CD14-positive monocyte (primary cell): Measurements from ENCODE around the gene MEIS1. TPM values are rescaled to one million over a fixed set of nuclear protein-coding genes. Genes with fewer than 3 reads are reported as not detected.

Experiments
- DNase-seq, 3 donors: peaks; one replicate each; pipeline ENCODE4 v3.0.0-alpha.2; 2011 to 2022
- H2AFZ ChIP-seq: 2 replicates; pipeline ENCODE4 v1.6.0; 2012; ENCODE audit warnings: mild to moderate bottlenecking, low read depth, low read length, inconsistent platforms; ENCODE audit not compliant: insufficient read depth, poor library complexity, severe bottlenecking
- H3K27ac ChIP-seq, 2 donors: 1 replicate in 1 of 2; 2 replicates in 1 of 2; pipeline ENCODE4 v1.5.1; 2012 to 2013; ENCODE audit warnings: low read length in 2 of 2, control low read depth in 1 of 2, inconsistent platforms in 1 of 2, low read depth in 1 of 2, mild to moderate bottlenecking in 1 of 2
- H3K27me3 ChIP-seq, 2 donors: one replicate each; pipeline versions ENCODE4 v1.6.0 to v1.6.1; 2011 to 2013; ENCODE audit warnings: low read length in 2 of 2; ENCODE audit not compliant: control insufficient read depth in 2 of 2, insufficient read depth in 2 of 2
- H3K36me3 ChIP-seq, 2 donors: replicated peaks in 1 of 2; 1 replicate in 1 of 2; 2 replicates in 1 of 2; pipeline versions ENCODE4 v1.5.1 to v1.6.1; 2012 to 2013; ENCODE audit warnings: low read length in 2 of 2, control low read depth in 1 of 2, inconsistent platforms in 1 of 2, mild to moderate bottlenecking in 1 of 2; ENCODE audit not compliant: insufficient read depth in 2 of 2, control insufficient read depth in 1 of 2
- H3K4me1 ChIP-seq, 2 donors: 1 replicate in 1 of 2; 2 replicates in 1 of 2; pipeline versions ENCODE4 v1.5.1 to v1.6.1; 2012 to 2013; ENCODE audit warnings: low read length in 2 of 2, control low read depth in 1 of 2, inconsistent platforms in 1 of 2, mild to moderate bottlenecking in 1 of 2, moderate library complexity in 1 of 2; ENCODE audit not compliant: insufficient read depth in 2 of 2, control insufficient read depth in 1 of 2
- H3K4me2 ChIP-seq: replicated peaks from 2 replicates; pipeline ENCODE3; 2012; ENCODE audit warnings: low read length, moderate library complexity, mild to moderate bottlenecking; ENCODE audit not compliant: poor library complexity, severe bottlenecking; ENCODE audit errors: extremely low read depth
- H3K4me3 ChIP-seq, 3 experiments: fragments of 200-600 bp in 1 of 3; sonication (generic) in 1 of 3; replicated peaks in 1 of 3; 1 replicate in 2 of 3; 2 replicates in 1 of 3; pipeline ENCODE4 v1.5.1; 2011 to 2013; ENCODE audit warnings: low read length in 3 of 3, mild to moderate bottlenecking in 3 of 3, control low read depth in 2 of 3, low read depth in 2 of 3, inconsistent platforms in 1 of 3, moderate library complexity in 1 of 3
- H3K79me2 ChIP-seq: 2 replicates; pipeline ENCODE4 v1.6.0; 2012; ENCODE audit warnings: mild to moderate bottlenecking, control low read depth, inconsistent platforms, low read length, moderate library complexity; ENCODE audit not compliant: insufficient read depth
- H3K9ac ChIP-seq: 2 replicates; pipeline ENCODE4 v1.6.0; 2017; ENCODE audit warnings: low read length, mild to moderate bottlenecking; ENCODE audit not compliant: insufficient read depth, poor library complexity, severe bottlenecking
- H3K9me3 ChIP-seq, 2 donors: replicated peaks in 1 of 2; 1 replicate in 1 of 2; 2 replicates in 1 of 2; pipeline versions ENCODE4 v1.5.1 to v1.6.1; 2012 to 2013; ENCODE audit warnings: low read length in 2 of 2, control low read depth in 1 of 2; ENCODE audit not compliant: control insufficient read depth in 1 of 2, insufficient read depth in 1 of 2
- H4K20me1 ChIP-seq: 2 replicates; pipeline ENCODE4 v1.6.0; 2012; ENCODE audit warnings: mild to moderate bottlenecking, low read length, control low read depth, moderate library complexity; ENCODE audit not compliant: insufficient read depth
- H3K27ac Mint-ChIP-seq, 7 donors: one replicate each; pipeline ENCODE4 v1.8.0; 2020; ENCODE audit warnings: mild to moderate bottlenecking in 7 of 7, mixed read lengths in 7 of 7, moderate library complexity in 6 of 7, inconsistent platforms in 2 of 7
- H3K27me3 Mint-ChIP-seq, 3 donors: one replicate each; pipeline ENCODE4 v1.8.0; 2021 to 2022; ENCODE audit warnings: low read depth in 3 of 3, mild to moderate bottlenecking in 3 of 3, mixed read lengths in 3 of 3, moderate library complexity in 3 of 3, inconsistent platforms in 1 of 3
- H3K36me3 Mint-ChIP-seq, 2 donors: one replicate each; pipeline ENCODE4 v1.8.0; 2020; ENCODE audit warnings: mixed read lengths in 2 of 2, inconsistent platforms in 1 of 2, mild to moderate bottlenecking in 1 of 2
- H3K4me1 Mint-ChIP-seq: one replicate; pipeline ENCODE4 v1.8.0; 2020; ENCODE audit warnings: mild to moderate bottlenecking, mixed read lengths
- H3K4me3 Mint-ChIP-seq, 2 donors: one replicate each; pipeline ENCODE4 v1.8.0; 2020; ENCODE audit warnings: mild to moderate bottlenecking in 2 of 2, mixed read lengths in 2 of 2, moderate library complexity in 1 of 2
- H3K9me3 Mint-ChIP-seq, 7 donors: one replicate each; pipeline ENCODE4 v1.8.0; 2020 to 2022; ENCODE audit warnings: mixed read lengths in 7 of 7, mild to moderate bottlenecking in 6 of 7, moderate library complexity in 6 of 7, inconsistent platforms in 2 of 7
- CTCF ChIP-seq: fragments of 200-600 bp; IDR thresholded peaks from one replicate; pipeline ENCODE4 v1.8.0; 2022; ENCODE audit warnings: antibody characterized with exemption, mild to moderate bottlenecking
- WGBS: methylation state at CpG from one replicate; pipeline ENCODE4 v1.1.5; 2013; ENCODE audit warnings: missing lambda C conversion rate; ENCODE audit not compliant: insufficient coverage; 5-methylcytosine and 5-hydroxymethylcytosine counted together
- intact Hi-C, 2 donors: fragments of 100-400 bp; cut with micrococcal nuclease; formaldehyde crosslinking; loops; one replicate each; pipeline versions ENCODE4 v1.15.0 to v1.15.1; 2023
- polyA plus RNA-seq, 3 donors: library from polyadenylated mRNA; depleted of rRNA in 1 of 3; unstranded in 2 of 3; stranded (reverse) in 1 of 3; fragments of 300-500 nt in 2 of 3; fragments of >200 nt in 1 of 3; fragmentation: Illumina TruSeq in 2 of 3; gene quantifications; 1 replicate in 2 of 3; 2 replicates in 1 of 3; pipeline ENCODE4 v1.2.3, GENCODE V29; 2012 to 2021

Gene MEIS1
- polyA plus RNA-seq, 3 donors = 0.09 to 0.40 TPM; not detected in 1

- intact Hi-C loops = no loop called here
- Mint-ChIP-seq H3K27ac (no peak overlapping the region), H3K36me3 (peaks cover 13 to 14% of the 10 kb centered on the region in 2 donors), H3K4me1 (peaks cover 67% of the 10 kb centered on the region), H3K4me3 (peak overlapping the region in 1 of 2 donors; percentile 99), H3K27me3 (peaks cover 96 to 97% (median 96%) of the 10 kb centered on the region in 3 donors), H3K9me3 (peaks cover 0 to 28% (median 12%) of the 10 kb centered on the region in 7 donors)
- Histone ChIP-seq H3K9ac (no peak overlapping the region), H3K27me3 (peaks cover 87 to 99% of the 10 kb centered on the region in 2 donors), H3K79me2 (no peaks in the 10 kb centered on the region), H3K4me2 (no peak overlapping the region), H3K4me1 (peaks cover 30 to 65% of the 10 kb centered on the region in 2 donors), H3K36me3 (no peaks in the 10 kb centered on the region), H3K9me3 (peaks cover 0 to 26% of the 10 kb centered on the region in 2 donors), H2AFZ (no peak overlapping the region), H3K27ac (no peak overlapping the region), H4K20me1 (no peaks in the 10 kb centered on the region), H3K4me3 (no peak overlapping the region)
- no peak for TF ChIP-seq CTCF
- no peak for DNase-seq
- WGBS = no CpG with 5 or more reads among the region's 6 CpGs
Observed at GRCh38 chr2:66441581-66442320, 6.8 kb downstream of the MEIS1 start.

DNA sequence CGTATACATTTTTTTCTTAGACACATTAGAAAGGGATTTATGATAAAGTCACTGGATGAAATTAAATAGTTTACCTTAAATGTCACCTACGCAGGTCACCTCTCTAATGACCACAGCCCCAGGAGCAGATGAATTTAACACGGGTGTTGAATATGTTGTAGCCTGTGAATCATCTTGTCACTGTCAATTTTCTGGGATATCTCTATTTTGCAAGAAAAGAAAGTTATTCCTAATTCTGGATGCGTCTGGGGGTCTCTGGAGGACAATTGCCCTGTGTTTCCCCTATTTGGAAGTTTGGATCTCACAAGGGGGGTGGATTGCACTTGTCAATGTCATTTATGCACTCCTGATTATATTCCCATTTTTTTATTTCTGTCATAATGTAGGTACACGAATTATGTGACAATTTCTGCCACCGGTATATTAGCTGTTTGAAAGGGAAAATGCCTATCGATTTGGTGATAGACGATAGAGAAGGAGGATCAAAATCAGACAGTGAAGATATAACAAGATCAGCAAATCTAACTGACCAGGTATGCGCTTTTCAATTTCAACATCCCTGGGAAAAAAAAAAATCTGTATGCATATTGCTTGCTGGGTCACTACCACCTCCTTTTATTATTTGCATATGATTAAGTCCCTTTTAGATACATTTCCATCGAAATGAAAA is 7.7 kb downstream of the MEIS1 start:
- peaks cover 0 to 23% (median 11%) of the 10 kb centered on the region in 7 donors for H3K9me3 Mint-ChIP-seq
- Histone ChIP-seq H3K27ac (no peak overlapping the region), H3K79me2 (no peaks in the 10 kb centered on the region), H3K27me3 (peaks cover 82 to 99% of the 10 kb centered on the region in 2 donors), H3K4me1 (peaks cover 30 to 57% of the 10 kb centered on the region in 2 donors), H2AFZ (no peak overlapping the region), H3K9me3 (peaks cover 0 to 22% of the 10 kb centered on the region in 2 donors), H3K4me2 (no peak overlapping the region), H3K36me3 (no peaks in the 10 kb centered on the region), H4K20me1 (no peaks in the 10 kb centered on the region), H3K4me3 (no peak overlapping the region), H3K9ac (no peak overlapping the region)
- peaks cover 61% of the 10 kb centered on the region for H3K4me1 Mint-ChIP-seq
- H3K4me3 Mint-ChIP-seq = peak overlapping the region in 1 of 2 donors; percentile 67
- 42% methylated on average over 2 of the region's 10 CpGs for WGBS
- intact Hi-C loops = no loop called here
- H3K27ac Mint-ChIP-seq = no peak overlapping the region
- no peak for TF ChIP-seq CTCF
- H3K27me3 Mint-ChIP-seq = peaks cover 90 to 95% (median 94%) of the 10 kb centered on the region in 3 donors
- peaks cover 13% of the 10 kb centered on the region in 2 donors for H3K36me3 Mint-ChIP-seq
- DNase-seq = no peak
